GM21825 (cell line): ENCODE data around the gene RTF1.

Experiments used
- ATAC-seq: cut with Tn5 transposase; IDR thresholded peaks from one replicate; pipeline ENCODE4 v1.9.1; 2021; ENCODE audit warnings: mild to moderate bottlenecking, moderate library complexity; ENCODE audit not compliant: unreplicated experiment

RTF1 gene

DNA sequence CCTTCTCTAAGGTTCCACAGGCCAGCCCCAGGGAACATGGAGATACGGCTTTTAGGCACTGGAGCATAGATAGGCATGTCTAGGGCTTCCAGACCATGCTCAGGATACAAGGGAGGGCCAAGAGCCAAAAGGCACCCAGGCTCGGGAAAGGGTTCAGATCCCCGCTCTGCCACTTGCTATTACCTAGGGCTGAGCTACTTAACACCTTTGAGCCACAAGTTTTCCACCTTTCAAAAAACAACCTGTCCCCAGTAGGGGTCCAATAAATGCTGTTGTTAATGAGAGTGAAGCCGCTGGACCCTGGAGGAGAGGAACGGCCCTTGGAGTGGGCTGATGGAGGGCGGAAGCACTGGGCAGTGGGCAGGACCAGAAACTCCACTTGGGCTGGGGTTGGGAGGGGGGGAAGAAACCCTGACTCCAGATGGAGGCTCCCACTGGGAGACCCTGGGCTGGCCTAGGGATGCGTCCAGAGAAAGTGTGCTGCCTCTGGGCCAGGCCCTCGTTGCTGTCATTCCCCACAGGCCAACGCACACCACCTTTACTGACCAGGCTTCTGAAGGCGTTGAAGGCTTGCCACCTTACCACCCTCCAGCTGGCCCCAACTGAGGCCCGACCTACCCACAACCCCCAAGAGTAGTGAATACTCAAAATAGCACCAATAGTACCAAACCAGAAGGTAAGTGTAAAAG is 68.2 kb downstream of the RTF1 start:
- ATAC-seq, result no peak

DNA sequence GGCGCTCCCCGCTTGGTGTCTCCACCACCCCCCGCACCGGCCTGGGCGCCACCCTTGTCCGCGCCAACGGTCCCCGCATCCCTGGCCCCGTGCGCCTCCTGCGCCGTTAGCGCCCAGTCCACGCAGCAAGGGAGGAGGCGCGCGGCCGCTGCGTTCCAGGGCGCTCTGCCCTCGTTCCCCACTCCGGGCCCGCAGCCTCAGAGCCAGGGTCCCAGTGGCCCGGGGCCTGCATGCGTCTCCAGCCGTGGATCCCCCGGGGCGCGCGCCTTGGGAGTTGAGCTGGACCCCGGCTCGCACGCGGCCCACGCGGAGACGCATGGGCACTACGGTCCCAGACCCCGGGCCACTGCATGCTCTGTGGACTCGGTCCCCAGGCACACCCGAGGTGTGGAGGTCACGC is 69.4 kb downstream of the RTF1 start:
- ATAC-seq, result no peak

DNA sequence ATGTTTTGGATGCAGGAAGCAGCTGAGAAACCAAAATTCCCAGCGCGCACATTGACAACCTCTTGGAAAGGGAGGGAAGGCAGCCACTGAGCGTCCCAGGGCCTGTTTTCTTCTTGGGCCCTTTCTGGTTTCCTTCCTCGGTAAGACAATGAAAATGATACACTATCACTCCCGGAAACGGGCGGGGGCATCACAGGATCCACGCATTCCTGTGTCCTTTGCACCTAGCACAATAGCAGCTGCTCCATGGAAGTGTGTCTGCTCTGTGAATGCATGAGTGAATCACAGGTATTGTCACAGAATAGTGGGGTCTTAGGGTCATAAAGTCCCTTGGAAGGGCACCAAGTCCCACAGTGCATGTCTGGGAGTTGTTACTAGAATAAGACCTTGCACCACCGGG is 70.5 kb downstream of the RTF1 start:
- ATAC-seq, result no peak

DNA sequence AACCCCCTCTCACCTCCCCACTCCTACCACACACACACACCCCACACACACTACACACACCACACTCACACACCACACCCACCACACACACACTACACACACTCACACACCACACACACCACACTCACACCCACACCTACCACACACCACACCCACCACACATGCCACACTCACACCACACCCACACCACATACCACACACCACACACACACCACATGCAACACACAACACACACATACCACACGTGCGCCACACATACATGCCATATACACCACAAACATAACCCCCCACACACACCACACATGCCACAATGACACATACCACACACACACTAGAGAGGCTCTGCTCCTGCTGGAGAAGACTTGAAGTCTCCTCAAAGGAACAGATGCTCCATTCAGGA is 70.9 kb downstream of the RTF1 start:
- ATAC-seq, result no peak

DNA sequence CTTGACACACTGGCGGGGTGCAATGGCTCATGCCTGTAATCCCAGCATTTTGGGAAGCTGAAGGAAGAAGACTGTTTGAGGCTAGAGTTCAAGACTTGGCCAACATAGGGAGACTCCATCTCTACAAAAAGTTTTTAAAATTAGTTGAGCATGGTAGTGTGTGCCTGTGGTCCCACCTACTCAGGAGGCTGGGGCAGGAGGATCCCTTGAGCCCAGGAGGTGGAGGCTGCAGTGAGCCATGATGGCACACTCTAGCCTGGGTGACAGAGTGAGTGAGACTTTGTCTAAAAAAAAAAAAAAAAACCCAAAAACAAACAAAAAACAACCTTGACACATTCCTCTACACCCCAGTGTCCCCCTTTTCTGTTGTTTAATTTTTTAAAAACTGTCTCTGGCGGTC is 72.7 kb downstream of the RTF1 start:
- no peak for ATAC-seq

DNA sequence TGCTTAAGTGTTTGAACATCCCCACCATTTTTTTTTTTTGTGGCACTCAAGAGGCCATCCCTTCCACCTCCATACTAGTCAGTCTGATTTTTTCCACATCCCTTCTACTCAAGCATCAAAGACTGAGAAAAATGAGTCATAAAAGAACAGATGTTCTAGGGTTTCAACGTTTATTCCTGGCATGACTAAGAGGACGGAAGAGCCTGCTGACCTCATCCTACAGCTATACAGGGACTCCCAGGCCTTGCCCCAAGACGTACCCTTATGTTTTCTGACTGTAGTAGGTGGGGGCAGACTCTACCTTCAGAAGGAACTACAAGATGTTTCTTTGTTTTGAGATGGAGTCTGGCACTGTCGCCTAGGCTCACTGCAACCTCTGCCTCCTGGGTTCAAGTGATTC is 73.5 kb downstream of the RTF1 start:
- no peak for ATAC-seq

DNA sequence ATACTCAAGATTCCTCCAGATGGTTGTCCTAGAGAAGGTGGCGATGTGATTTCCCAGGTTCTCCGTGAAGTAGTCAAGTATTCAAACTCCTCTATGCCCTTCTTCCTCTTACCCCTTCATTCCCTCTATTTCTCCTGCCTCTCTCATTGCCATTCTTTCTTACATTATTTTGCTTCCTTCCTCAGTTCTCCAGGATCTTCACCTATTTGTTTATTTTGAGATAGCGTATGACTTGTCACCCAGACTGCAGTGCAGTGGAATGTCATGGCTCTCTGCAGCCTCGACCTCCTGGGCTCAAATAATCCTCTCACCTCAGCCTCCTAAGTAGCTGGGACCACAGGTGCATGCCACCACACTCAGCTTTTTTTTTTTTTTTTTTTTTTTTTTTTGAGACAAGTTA is 75.0 kb downstream of the RTF1 start:
- ATAC-seq, result no peak

DNA sequence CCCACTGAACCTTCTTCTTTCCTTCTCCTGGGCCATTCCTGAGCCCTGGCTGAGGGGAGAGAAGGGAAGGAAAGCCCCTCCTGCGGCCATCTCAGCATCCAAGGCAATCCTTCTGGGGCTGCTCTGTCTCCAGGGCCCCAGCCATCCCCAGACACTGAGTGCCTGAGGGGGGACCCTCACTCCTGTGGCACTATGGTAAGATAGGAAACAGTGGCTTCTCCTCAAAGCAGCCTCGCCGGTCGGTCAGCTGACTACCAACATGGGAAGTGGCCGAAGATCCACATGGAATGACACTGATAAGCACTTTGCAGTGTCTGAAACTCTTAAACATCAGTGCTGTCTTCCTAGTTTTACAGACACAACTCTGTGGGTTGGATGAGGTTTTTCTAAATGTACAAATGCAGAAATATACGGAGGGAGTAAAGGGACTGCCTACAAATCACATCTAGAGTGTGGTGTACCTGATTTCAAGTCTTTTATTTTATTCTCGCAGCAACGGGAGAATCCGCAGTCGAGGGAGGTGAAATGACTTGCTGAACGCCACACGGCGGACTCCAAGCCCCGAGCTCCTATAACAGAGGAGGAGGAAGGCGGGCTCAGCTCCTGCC is 75.8 kb downstream of the RTF1 start:
- ATAC-seq, result no peak

DNA sequence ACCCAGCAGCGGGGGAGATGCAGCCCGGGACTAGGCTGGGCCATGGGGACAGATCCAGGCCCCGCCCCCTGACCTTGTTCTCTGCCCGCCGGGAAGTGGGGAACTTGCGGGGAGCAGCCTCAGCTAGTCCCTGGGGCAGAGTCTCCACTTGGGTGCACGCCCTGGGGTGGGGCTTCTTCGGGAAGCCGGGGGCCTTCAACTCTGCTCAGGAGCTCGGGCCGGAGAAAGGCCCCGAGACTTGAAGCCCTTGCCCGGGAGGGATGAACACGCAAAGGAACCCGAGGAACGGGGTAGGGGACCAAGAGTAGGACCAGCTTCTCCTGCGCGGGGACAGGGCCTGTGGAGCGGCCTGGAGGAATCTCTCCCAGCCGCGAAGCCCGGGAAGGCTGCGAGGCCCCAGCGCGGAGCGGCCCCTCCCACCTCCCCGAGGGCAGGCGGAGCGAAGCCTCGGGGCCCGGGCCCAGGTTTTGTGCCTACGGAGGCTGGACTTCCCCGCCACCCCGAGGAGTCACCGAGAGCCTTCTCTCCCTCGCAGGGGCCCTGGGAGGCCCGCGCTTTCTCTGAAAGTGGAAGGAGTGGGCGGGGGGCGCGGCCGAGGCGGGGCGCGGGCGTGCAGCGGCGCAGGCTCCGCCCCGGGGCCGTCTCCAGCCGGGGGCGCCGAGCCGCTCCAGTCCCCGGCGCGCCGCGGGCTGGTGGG is 76.5 kb downstream of the RTF1 start, which contains the start of gene ITPKA:
Gene ITPKA, plus strand, starts transcription at position 670 of the 697 bp plus-strand sequence. CDS start 54 bp downstream, outside the sequence.
- peak; percentile 68 for ATAC-seq

DNA sequence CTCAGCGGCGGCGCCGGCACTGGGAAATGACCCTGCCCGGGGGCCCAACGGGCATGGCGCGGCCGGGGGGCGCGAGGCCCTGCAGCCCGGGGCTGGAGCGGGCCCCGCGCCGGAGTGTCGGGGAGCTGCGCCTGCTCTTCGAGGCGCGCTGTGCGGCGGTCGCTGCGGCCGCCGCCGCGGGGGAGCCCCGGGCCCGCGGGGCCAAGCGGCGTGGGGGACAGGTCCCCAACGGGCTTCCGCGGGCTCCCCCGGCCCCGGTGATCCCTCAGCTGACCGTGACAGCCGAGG is 77.0 kb downstream of the RTF1 start:
- peak; percentile 22 for ATAC-seq

DNA sequence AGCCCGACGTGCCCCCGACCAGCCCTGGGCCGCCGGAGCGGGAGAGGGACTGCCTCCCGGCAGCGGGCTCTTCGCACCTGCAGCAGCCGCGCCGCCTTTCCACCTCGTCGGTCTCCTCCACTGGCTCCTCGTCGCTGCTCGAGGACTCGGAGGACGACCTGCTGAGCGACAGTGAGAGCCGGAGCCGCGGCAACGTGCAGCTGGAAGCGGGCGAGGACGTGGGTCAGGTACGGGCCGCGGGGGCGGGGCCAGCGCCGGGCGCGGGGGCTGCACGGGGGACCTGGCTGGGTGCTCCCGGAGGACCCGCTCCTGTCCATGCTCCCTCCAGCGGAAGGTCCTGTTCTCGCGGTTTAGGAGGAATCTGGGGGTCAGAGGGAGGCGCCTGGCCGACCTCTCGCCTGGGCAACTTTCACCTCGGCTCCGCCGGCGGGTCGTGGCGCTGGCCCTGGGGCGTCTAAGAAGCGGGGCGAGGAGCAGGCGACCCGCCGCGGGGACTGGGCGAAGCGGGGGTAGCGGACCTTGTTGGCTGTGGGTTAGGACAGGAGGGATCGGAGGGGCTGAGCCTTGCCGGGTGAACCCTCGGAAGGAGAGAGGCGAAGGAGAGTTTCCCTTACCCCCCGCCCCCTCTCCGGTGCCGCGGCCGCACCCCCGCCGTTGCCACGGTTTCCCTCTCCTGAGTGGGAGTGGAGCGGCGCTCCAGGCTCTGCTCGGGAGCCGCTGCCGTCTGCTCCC is 77.5 kb downstream of the RTF1 start:
- peak; percentile 10 for ATAC-seq

DNA sequence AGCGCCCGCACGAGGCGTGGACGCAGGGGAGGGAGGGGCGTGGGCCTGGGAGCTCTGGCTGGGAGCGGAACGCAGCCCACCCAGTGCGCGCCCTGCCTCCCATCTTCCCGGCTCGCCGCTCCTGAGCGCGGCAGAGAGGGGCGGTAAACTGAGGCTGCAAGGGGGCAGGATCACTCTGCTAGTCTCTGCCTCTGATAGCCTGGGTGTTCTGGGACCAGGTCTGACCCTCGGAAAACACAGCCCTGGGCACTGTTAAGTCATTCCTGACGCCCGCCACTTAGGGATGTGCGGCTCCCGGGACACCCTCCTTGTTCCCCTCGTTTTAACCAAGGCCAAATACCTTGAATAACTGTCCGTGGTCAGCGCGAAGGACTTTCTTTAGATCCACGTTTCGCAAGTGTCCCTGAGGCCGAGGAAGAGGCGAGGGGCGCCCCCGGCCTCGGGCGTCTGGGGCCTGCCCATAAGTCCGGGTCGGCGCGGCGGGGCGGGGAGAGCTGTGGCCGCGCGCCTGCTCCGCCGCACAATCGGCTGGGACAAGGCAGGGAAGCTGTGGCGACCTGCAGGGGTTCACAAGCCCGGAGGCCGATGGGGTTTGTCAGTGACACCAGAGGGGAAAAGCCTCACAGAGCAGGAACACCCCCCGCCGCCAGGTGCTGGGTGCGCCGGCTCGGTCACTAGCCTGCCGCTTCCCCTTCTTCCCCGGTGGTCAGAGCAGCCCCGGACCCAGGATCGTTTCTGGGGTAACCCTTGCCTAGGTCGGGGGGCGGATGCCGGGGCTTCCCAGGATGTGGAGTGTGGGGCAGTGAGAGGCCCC is 78.2 kb downstream of the RTF1 start:
- ATAC-seq, result no peak

DNA sequence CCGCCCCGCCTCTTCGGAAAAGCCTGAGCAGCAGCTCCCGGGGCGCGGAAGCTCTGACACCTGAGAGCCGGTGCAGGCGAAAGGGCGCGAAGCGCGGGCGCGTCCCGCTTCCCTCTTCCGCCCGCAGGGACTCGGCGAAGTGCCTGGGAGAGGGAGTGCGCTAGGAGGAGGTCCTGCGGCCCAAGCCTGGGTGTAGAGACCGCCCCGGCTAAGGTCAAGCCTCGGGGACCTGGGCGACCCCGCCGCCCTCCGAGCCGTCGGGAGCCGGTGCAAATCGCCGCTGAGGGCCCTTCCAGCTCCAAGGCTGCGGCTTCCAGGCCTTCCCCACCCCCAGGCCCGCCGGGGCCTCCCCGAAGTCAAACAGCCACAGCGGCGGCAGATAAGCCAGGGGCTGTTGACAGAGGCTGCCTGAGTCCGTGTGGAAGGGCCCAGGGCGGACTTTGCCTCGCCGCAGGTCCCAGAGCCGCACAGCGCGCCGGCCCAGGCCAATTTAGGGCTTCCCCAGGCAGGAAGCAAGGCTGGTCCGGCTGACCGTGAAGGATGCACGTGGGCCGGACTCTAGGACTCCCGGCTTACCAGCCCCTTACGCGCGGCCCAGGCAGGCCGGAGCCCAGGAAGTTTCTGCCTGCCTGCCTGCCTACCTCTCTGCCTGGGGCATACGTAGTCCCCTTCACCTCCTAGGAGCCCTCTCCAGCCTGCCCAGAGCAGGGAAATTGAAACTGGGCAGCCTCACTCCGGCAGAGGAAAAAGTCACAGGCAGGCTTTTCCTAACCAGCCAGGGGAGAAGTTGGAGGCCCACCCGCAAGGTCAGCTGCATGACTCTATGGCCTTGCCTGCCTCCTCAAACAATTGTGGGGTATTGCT is 79.1 kb downstream of the RTF1 start:
- ATAC-seq, result no peak

DNA sequence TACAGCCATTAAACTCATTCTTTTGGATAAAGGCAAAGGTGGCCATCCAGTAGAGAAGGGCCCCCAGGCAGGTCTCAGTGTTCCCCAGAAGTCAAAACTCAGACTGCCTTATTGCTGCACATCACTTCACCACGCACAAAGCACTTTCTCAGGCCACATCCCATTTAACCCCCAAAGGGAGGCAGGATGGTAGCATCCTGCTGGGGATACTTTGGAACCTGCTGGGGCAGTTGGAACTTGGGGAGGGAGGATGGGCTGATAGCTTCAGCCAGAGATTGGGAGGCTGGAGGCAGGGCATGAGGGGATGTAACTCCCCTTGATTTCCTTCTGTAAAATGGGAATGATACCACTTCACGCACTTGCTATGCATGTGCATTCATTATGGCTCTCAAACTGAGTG is 81.8 kb downstream of the RTF1 start:
- no peak for ATAC-seq

DNA sequence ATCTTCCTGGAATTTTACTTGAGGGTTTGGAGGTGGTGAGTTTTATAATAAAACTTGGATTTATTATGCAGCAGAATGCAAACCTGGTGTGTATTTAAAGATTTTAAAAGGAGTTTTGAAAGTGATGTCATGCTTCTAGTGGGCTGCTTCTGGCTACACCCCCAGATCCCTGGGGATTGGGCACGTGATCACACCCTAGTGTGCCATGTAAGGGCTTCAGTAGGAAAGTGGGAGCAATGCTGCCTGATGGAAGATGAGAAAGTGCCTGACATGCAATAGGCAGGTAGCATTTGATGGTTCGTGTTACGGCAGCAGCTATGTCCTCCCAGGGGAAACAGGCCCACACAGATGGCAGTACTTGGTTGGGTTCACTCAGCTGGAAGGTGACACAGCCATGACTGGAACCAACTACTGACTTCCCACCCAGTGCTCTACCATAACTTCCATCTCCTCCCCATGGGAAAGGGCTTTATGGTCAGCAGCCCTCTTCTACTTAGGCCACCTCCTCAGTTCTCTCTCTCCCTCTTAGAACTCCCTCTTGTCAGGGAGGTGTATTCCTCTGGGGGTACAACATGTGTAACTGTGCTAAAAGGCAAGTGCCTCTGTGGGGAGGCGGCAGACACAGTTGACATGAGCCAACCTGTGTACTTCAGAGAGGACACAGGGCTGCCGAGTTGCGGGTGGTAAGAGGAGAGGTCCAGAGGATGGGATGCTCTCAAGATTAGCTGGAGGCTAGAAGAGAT is 82.4 kb downstream of the RTF1 start:
- ATAC-seq, result no peak

DNA sequence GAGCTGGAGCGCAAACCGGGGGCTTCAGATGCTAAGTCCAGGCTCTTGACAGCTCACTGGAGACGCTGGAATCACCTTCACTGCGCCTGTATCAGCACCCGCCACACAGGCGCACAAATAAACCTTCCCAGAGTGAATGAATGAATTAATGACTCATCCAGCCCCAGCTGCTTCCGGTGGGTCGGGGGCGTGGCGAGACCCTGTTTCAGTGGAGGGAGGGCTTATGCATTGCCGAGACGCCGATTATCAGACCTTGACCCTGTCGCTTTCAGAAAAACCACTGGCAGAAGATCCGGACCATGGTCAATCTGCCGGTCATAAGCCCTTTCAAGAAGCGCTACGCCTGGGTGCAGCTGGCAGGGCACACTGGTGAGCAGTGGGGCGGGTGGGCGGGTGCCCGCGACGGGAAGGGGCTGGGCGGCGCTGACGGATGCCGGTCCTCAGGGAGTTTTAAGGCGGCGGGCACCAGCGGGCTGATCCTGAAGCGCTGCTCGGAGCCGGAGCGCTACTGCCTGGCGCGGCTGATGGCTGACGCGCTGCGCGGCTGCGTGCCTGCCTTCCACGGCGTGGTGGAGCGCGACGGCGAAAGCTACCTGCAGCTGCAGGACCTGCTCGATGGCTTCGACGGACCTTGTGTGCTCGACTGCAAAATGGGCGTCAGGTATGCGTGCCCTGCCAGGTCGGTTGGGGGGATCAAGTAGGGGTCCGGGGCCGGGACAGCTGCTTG is 84.5 kb downstream of the RTF1 start:
- ATAC-seq, result no peak

DNA sequence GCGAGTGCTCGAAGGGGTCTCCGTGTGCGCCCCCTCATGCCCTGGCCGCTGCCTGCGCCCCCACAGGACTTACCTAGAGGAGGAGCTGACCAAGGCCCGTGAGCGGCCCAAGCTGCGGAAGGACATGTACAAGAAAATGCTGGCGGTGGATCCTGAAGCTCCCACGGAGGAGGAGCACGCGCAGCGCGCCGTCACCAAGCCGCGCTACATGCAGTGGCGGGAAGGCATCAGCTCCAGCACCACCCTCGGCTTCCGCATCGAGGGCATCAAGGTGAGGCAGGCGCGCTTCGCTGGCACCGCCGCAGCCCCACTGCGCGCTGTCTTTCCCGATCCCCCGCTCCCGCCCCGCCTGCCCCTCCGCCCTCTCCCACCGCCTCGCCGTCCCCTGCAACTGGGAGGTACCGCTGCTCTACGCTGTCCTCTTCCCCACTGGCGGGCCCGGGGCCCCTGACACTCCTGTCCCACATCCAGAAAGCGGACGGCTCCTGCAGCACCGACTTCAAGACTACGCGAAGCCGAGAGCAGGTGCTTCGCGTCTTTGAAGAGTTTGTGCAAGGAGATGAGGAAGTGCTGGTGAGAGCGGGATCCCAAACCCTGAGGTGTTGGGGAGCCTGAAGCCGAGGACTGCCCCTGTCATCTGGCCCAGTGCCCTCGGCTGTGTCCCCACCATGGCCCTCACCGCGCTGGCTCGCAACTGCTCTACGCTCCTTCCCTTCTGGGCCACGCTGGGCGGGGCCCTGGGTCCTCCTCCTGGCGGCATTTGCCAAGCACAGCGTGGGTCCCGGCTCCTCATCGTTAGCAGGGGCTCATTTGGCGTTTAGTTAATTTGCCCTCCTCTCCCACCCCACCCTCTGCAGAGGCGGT is 85.3 kb downstream of the RTF1 start:
- ATAC-seq, result no peak
